Measurements from ENCODE around the gene PCDH9.

DNA sequence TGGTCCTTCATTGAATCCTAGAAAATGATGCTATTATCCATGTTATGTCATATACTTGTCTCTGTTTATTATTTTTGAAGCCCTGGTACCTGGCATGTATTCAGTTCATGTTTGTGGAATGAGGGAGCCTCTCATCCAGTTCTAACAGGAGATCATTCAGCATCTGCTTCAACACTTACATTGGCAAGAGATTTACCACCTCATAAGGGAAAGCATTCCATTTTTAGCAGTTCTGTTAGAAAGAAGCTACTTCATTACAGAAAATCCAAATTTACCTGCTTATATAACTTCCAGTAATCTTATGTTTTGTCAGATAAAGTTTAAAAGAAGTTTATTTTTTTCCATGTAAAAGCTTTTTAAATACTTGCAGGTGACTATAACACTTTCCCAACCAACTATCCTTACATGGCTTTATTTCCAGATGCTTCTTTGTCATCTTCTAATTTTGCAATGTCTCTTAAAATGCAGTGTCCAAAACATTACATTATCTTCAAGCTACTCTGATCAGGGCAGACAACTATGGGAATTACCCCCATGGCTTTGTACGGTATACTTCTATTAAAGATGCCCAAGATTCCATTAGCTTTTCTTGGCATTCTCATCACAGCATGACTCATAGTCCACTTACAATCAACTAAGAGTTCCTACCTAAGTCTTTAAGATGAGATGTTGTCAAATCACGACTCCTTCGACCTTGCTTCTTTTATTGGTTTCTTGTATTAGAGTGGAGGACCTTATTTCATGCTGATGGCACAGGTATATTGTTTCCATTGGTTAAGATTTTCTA, 262.1 kb downstream of the PCDH9 start:
- TF ChIP-seq, protein P1, sequence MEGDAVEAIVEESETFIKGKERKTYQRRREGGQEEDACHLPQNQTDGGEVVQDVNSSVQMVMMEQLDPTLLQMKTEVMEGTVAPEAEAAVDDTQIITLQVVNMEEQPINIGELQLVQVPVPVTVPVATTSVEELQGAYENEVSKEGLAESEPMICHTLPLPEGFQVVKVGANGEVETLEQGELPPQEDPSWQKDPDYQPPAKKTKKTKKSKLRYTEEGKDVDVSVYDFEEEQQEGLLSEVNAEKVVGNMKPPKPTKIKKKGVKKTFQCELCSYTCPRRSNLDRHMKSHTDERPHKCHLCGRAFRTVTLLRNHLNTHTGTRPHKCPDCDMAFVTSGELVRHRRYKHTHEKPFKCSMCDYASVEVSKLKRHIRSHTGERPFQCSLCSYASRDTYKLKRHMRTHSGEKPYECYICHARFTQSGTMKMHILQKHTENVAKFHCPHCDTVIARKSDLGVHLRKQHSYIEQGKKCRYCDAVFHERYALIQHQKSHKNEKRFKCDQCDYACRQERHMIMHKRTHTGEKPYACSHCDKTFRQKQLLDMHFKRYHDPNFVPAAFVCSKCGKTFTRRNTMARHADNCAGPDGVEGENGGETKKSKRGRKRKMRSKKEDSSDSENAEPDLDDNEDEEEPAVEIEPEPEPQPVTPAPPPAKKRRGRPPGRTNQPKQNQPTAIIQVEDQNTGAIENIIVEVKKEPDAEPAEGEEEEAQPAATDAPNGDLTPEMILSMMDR (IDR thresholded peaks at IDR 0.05) = no peak
- TF ChIP-seq POLR2A (IDR thresholded peaks at IDR 0.05) = no peak
